Endothelial cell of umbilical vein (primary cell): Measurements from ENCODE around the gene F8. TPM values are rescaled to one million over a fixed set of nuclear protein-coding genes. Genes with fewer than 3 reads are reported as not detected.

ENCODE experiments used
- BruUV-seq: library from RNA; stranded (reverse); fragments of 400-500 nt; replicated peaks from 2 replicates; lab custom pipeline; 2021; lab: Mats Ljungman, UMichigan
- CTCF ChIA-PET: fragments of 300-600, 350-600 bp; sonication (Branson Sonifier 250); formaldehyde crosslinking; loops from one replicate; lab custom pipeline; 2021; ENCODE audit warnings: antibody characterized with exemption, inconsistent platforms; lab: Charles Lee
- POLR2A ChIA-PET: fragments of 300-600, 350-600 bp; sonication (Branson Sonifier 250); formaldehyde crosslinking; loops from one replicate; lab custom pipeline; 2021; ENCODE audit warnings: antibody characterized with exemption, inconsistent platforms; lab: Charles Lee
- DNase-seq: peaks from one replicate; pipeline ENCODE4 v3.0.0-alpha.2; 2011; ENCODE audit warnings: low read depth, low spot score
- FAIRE-seq: peaks from 2 replicates; lab custom pipeline; 2011; peaks lifted over from hg19 to GRCh38; lab: Jason Lieb, UNC
- H2AFZ ChIP-seq: 2 replicates; pipeline ENCODE4 v1.6.0; 2012; ENCODE audit warnings: low read depth, low read length, control low read depth, inconsistent platforms
- H3K27ac ChIP-seq: 2 replicates; pipeline ENCODE4 v1.5.1; 2011; ENCODE audit warnings: low read depth, mild to moderate bottlenecking, control low read depth, low read length, moderate library complexity; ENCODE audit not compliant: insufficient read depth
- H3K27me3 ChIP-seq, 2 experiments: 2 replicates each; pipeline versions ENCODE4 v1.6.0 to v1.6.1; 2011; ENCODE audit warnings: low read length in 2 of 2, mixed read lengths in 1 of 2; ENCODE audit not compliant: control insufficient read depth in 2 of 2, insufficient read depth in 2 of 2
- H3K36me3 ChIP-seq, 2 experiments: 2 replicates in 1 of 2; 3 replicates in 1 of 2; pipeline ENCODE4 v1.5.1; 2011; ENCODE audit warnings: low read length in 2 of 2, mild to moderate bottlenecking in 1 of 2, moderate library complexity in 1 of 2; ENCODE audit not compliant: control insufficient read depth in 2 of 2, insufficient read depth in 2 of 2; ENCODE audit errors: extremely low read depth in 1 of 2
- H3K4me1 ChIP-seq: 3 replicates; pipeline ENCODE4 v1.5.1; 2011; ENCODE audit warnings: mild to moderate bottlenecking, low read length; ENCODE audit not compliant: control insufficient read depth, insufficient read depth; ENCODE audit errors: extremely low read depth
- H3K4me2 ChIP-seq: 2 replicates; pipeline ENCODE4 v1.6.1; 2011; ENCODE audit warnings: low read length, control low read depth, mixed read lengths; ENCODE audit not compliant: insufficient read depth
- H3K4me3 ChIP-seq, 3 experiments: fragments of 200-600 bp in 1 of 3; sonication (generic), shearing (Covaris generic) in 1 of 3; replicated peaks in 1 of 3; 2 replicates each; pipeline ENCODE4 v1.5.1; 2011 to 2016; ENCODE audit warnings: control low read depth in 3 of 3, low read length in 3 of 3, mild to moderate bottlenecking in 2 of 3, inconsistent platforms in 1 of 3, low read depth in 1 of 3, moderate library complexity in 1 of 3; ENCODE audit not compliant: insufficient read depth in 1 of 3
- H3K79me2 ChIP-seq: 2 replicates; pipeline ENCODE4 v1.6.0; 2012; ENCODE audit warnings: low read length, inconsistent platforms; ENCODE audit not compliant: control insufficient read depth, insufficient read depth
- H3K9ac ChIP-seq: replicated peaks from 2 replicates; pipeline ENCODE3; 2011; ENCODE audit warnings: low read length, control low read depth; ENCODE audit not compliant: insufficient read depth; ENCODE audit errors: extremely low read depth
- H3K9me1 ChIP-seq: replicated peaks from 3 replicates; pipeline ENCODE4 v1.6.0; 2011; ENCODE audit warnings: mild to moderate bottlenecking, low read length; ENCODE audit not compliant: control insufficient read depth, insufficient read depth; ENCODE audit errors: extremely low read depth
- H3K9me3 ChIP-seq: replicated peaks from 2 replicates; pipeline ENCODE4 v1.5.1; 2012; ENCODE audit warnings: low read length, inconsistent platforms; ENCODE audit not compliant: control insufficient read depth, insufficient read depth
- H4K20me1 ChIP-seq: replicated peaks from 2 replicates; pipeline ENCODE3; 2011; ENCODE audit warnings: mild to moderate bottlenecking, low read length; ENCODE audit not compliant: control insufficient read depth, insufficient read depth; ENCODE audit errors: extremely low read depth
- CTCF ChIP-seq, 2 donors: IDR thresholded peaks; 1 replicate in 1 of 2; 2 replicates in 1 of 2; pipeline ENCODE4 v1.5.1; 2011; ENCODE audit warnings: low read length in 2 of 2, mild to moderate bottlenecking in 2 of 2, moderate library complexity in 2 of 2, control low read depth in 1 of 2, inconsistent platforms in 1 of 2, low read depth in 1 of 2; ENCODE audit not compliant: insufficient read depth in 1 of 2; ENCODE audit errors: extremely low read depth in 1 of 2
- EZH2 ChIP-seq: IDR thresholded peaks from 2 replicates; pipeline ENCODE4 v1.6.1; 2012; ENCODE audit warnings: borderline replicate concordance, low read depth, mild to moderate bottlenecking, moderate library complexity, low read length, inconsistent platforms; ENCODE audit not compliant: severe bottlenecking
- FOS ChIP-seq: IDR thresholded peaks from 2 replicates; pipeline ENCODE4 v1.6.1; 2011; ENCODE audit warnings: mild to moderate bottlenecking, low read length, moderate library complexity, borderline replicate concordance; ENCODE audit not compliant: insufficient read depth
- GATA2 ChIP-seq: IDR thresholded peaks from 2 replicates; pipeline ENCODE4 v1.7.0; 2011; ENCODE audit warnings: low read depth, mild to moderate bottlenecking, moderate library complexity, mixed read lengths, low read length; ENCODE audit not compliant: insufficient read length, insufficient read depth
- JUN ChIP-seq: IDR thresholded peaks from 2 replicates; pipeline ENCODE4 v1.6.1; 2011; ENCODE audit warnings: borderline replicate concordance, low read depth; ENCODE audit not compliant: insufficient read length, insufficient read depth
- MYC ChIP-seq: IDR thresholded peaks from one replicate; pipeline ENCODE4 v1.6.1; 2011; ENCODE audit warnings: mild to moderate bottlenecking, low read depth, low read length
- POLR2A ChIP-seq: IDR thresholded peaks from 2 replicates; pipeline ENCODE4 v1.6.1; 2012; ENCODE audit warnings: low read depth, mild to moderate bottlenecking, control low read depth, low read length
- POLR2AphosphoS5 ChIP-seq: IDR thresholded peaks from 2 replicates; pipeline ENCODE4 v1.6.1; 2012; ENCODE audit warnings: low read depth, mild to moderate bottlenecking, control low read depth, low read length, moderate library complexity; ENCODE audit not compliant: insufficient read depth
- dilution Hi-C: fragments of 300-500 bp; cut with MboI; formaldehyde crosslinking; loops from one replicate; pipeline ENCODE4 v1.15.0; 2019; ENCODE audit warnings: low sequenced_read_pairs; ENCODE audit not compliant: extremely low pct_ligation_motif_present
- intact Hi-C: fragments of 100-400 bp; cut with micrococcal nuclease; formaldehyde crosslinking; loops from one replicate; pipeline ENCODE4 v1.10.0; 2022
- polyA plus RNA-seq, 4 experiments: library from polyadenylated mRNA; depleted of rRNA in 3 of 4; stranded (reverse) in 3 of 4; unstranded in 1 of 4; fragments of >200 nt; gene quantifications; 2 replicates each; pipeline versions ENCODE4 v1.2.1 to v1.2.3, GENCODE V29; 2011 to 2012; ENCODE audit warnings: missing spikeins in 1 of 4
- total RNA-seq: library from RNA; stranded (reverse); gene quantifications from 2 replicates; pipeline ENCODE4 v1.2.3, GENCODE V29; 2021
- TF ChIP-seq, protein P1 (sequence below): IDR thresholded peaks from 2 replicates; pipeline ENCODE4 v1.6.1; 2011; ENCODE audit not compliant: insufficient read depth, insufficient read length

F8 gene
- total and polyA plus RNA-seq, 2 donors (not counting 3 experiments of a cell fraction or from before 2014, with no cell fraction given) = 0.62 to 1.1 TPM

DNA sequence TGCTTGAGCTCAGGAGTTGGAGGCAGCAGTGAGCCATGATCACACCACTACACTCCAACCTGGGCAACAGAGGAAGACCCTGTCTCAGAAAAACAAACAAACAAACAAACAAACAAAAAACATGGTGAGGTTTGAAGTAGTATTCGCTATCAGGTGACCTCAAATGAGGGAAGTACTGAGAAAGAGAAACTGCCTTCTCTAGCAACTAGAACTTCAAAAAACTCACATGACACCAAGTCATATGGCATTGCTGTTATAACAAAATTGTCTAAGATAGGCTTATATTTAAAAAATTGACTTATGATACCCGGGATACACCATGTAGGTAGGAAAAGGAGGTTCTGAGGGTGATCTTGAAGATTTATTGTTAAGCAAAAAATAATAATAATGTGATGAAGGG is 227.5 kb downstream of the F8 start:
- CTCF ChIA-PET = no interaction called here
- no peak for FAIRE-seq
- intact Hi-C loops = no loop called here

More for the DNA sequence above, 227.5 kb downstream of the F8 start:
- H2AFZ ChIP-seq = no peak overlapping the region
- no TSS peak for BruUV-seq
- no peak overlapping the region for H3K4me2 ChIP-seq
- dilution Hi-C loops = no loop called here
- no peaks in the 10 kb centered on the region for H3K36me3 ChIP-seq
- H3K79me2 ChIP-seq = no peaks in the 10 kb centered on the region
- no peak for TF ChIP-seq POLR2AphosphoS5
- TF ChIP-seq POLR2A = no peak
- no peak for TF ChIP-seq CTCF (IDR thresholded peaks at IDR 0.05; ENCODE audit: extremely low read depth in 1 of 2, insufficient read depth in 1 of 2, low read depth in 1 of 2, low read length in 2 of 2)
- TF ChIP-seq EZH2 = no peak
- TF ChIP-seq MYC = no peak
- no peak for TF ChIP-seq GATA2
- TF ChIP-seq, protein P1, sequence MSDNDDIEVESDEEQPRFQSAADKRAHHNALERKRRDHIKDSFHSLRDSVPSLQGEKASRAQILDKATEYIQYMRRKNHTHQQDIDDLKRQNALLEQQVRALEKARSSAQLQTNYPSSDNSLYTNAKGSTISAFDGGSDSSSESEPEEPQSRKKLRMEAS = no peak
- no peak for TF ChIP-seq JUN
- no peak for TF ChIP-seq FOS
- no peak overlapping the region for H3K9ac ChIP-seq
- no peaks in the 10 kb centered on the region for H3K9me3 ChIP-seq
- DNase-seq = no peak
- H3K4me1 ChIP-seq = peaks cover 9% of the 10 kb centered on the region
- H3K27me3 ChIP-seq = no peaks in the 10 kb centered on the region
- no peaks in the 10 kb centered on the region for H4K20me1 ChIP-seq
- POLR2A ChIA-PET = no interaction called here
- no peak overlapping the region for H3K4me3 ChIP-seq
- no peaks in the 10 kb centered on the region for H3K9me1 ChIP-seq
- no peak overlapping the region for H3K27ac ChIP-seq
